HEK293T (cell line): Measurements from ENCODE around the gene C1orf232.

Experiments used
- CTCF ChIA-PET: fragments of 350-600 bp; formaldehyde crosslinking; extraction: SDS; loops from one replicate; lab custom pipeline; 2021; ENCODE audit warnings: antibody characterized with exemption, inconsistent platforms; lab: Yijun Ruan, JAX
- POLR2A ChIA-PET: fragments of 350-600 bp; formaldehyde crosslinking; extraction: SDS; loops from one replicate; lab custom pipeline; 2020; ENCODE audit warnings: antibody characterized with exemption, inconsistent platforms; lab: Yijun Ruan, JAX
- DNase-seq: peaks from one replicate; pipeline ENCODE4 v3.0.0; 2012; ENCODE audit warnings: mixed read lengths; ENCODE audit errors: extremely low spot score
- ARNT ChIP-seq: fragments of 450-650 bp; IDR thresholded peaks from 2 replicates; pipeline ENCODE4 v1.6.1; 2017; ENCODE audit warnings: mild to moderate bottlenecking
- BHLHE40 ChIP-seq: fragments of 450-650 bp; IDR thresholded peaks from 2 replicates; pipeline ENCODE4 v1.6.1; 2016; ENCODE audit warnings: mild to moderate bottlenecking, moderate library complexity, borderline replicate concordance
- CTBP1 ChIP-seq: fragments of 450-650 bp; IDR thresholded peaks from 2 replicates; pipeline ENCODE4 v1.6.1; 2016; ENCODE audit warnings: borderline replicate concordance
- ELF4 ChIP-seq: fragments of 450-650 bp; IDR thresholded peaks from 2 replicates; pipeline ENCODE4 v1.6.1; 2017; ENCODE audit warnings: antibody characterized with exemption
- FOXA1 ChIP-seq: fragments of 450-650 bp; IDR thresholded peaks from 2 replicates; pipeline ENCODE4 v1.6.1; 2016; ENCODE audit warnings: mild to moderate bottlenecking
- FOXK2 ChIP-seq: fragments of 450-650 bp; IDR thresholded peaks from 2 replicates; pipeline ENCODE4 v1.6.1; 2016; ENCODE audit warnings: mild to moderate bottlenecking
- FOXM1 ChIP-seq: fragments of 450-650 bp; IDR thresholded peaks from 2 replicates; pipeline ENCODE4 v1.6.1; 2017; ENCODE audit warnings: mild to moderate bottlenecking, borderline replicate concordance
- HDGF ChIP-seq: fragments of 450-650 bp; IDR thresholded peaks from 2 replicates; pipeline ENCODE4 v1.6.1; 2017; ENCODE audit warnings: antibody characterized with exemption, borderline replicate concordance
- L3MBTL2 ChIP-seq: fragments of 450-650 bp; conservative IDR thresholded peaks from 2 replicates; pipeline ENCODE4 v1.6.1; 2016; ENCODE audit warnings: mild to moderate bottlenecking
- LEF1 ChIP-seq: fragments of 450-650 bp; IDR thresholded peaks from 2 replicates; pipeline ENCODE4 v1.6.1; 2017; ENCODE audit warnings: mild to moderate bottlenecking, borderline replicate concordance
- NFRKB ChIP-seq: fragments of 450-650 bp; IDR thresholded peaks from 2 replicates; pipeline ENCODE4 v1.6.1; 2016; ENCODE audit warnings: mild to moderate bottlenecking, moderate library complexity
- PKNOX1 ChIP-seq: fragments of 450-650 bp; IDR thresholded peaks from 2 replicates; pipeline ENCODE4 v1.6.1; 2016
- SP1 ChIP-seq: fragments of 450-650 bp; IDR thresholded peaks from 2 replicates; pipeline ENCODE4 v1.6.1; 2017
- SUZ12 ChIP-seq: fragments of 450-650 bp; IDR thresholded peaks from 2 replicates; pipeline ENCODE4 v1.6.1; 2016; ENCODE audit warnings: mild to moderate bottlenecking
- TARDBP ChIP-seq: fragments of 450-650 bp; IDR thresholded peaks from 2 replicates; pipeline ENCODE4 v1.6.1; 2016
- ZNF384 ChIP-seq: fragments of 450-650 bp; IDR thresholded peaks from 2 replicates; pipeline ENCODE4 v1.6.1; 2016

Gene C1orf232

GRCh38 chr1:26127235-26128163, 41.3 kb downstream of the C1orf232 start:
- ChIA-PET CTCF (interaction anchor here (0.6 to 1.4 kb wide), 2 partner anchors 17 to 719 kb away, joined by 4 read pairs; no protein-coding TSS in a partner anchor), POLR2A (interaction anchor here (1.6 kb wide), 1 partner anchor 15 kb away, joined by 5 read pairs; the partner anchor contains the start of gene PDIK1L)
- DNase-seq, result no peak
- TF ChIP-seq TARDBP, result no peak
- TF ChIP-seq SUZ12, result no peak
- TF ChIP-seq LEF1, result no peak
- no peak for TF ChIP-seq ARNT

GRCh38 chr1:26126321-26127084, 42.3 kb downstream of the C1orf232 start:
- no peak for TF ChIP-seq L3MBTL2
- TF ChIP-seq FOXM1, result peak; percentile 70
- no peak for TF ChIP-seq CTBP1
- no peak for TF ChIP-seq PKNOX1
- no peak for TF ChIP-seq FOXK2
- no peak for TF ChIP-seq FOXA1
- TF ChIP-seq SP1, result no peak
- TF ChIP-seq LEF1, result no peak
- no peak for TF ChIP-seq BHLHE40
- POLR2A ChIA-PET, result interaction anchor here (1.4 to 1.6 kb wide), 2 partner anchors 11 to 14 kb away, joined by 4 to 5 read pairs; partner anchors contain the start of gene PDIK1L
- CTCF ChIA-PET, result interaction anchor here (0.6 to 1.2 kb wide), 3 partner anchors 13 to 720 kb away, joined by 3 to 4 read pairs (median 3); no protein-coding TSS in a partner anchor
- DNase-seq, result no peak

- TF ChIP-seq ZNF384, result no peak
- TF ChIP-seq LEF1, result no peak
- TF ChIP-seq FOXK2, result no peak
- TF ChIP-seq SP1, result no peak
- TF ChIP-seq SUZ12, result no peak
- no peak for TF ChIP-seq FOXM1
- TF ChIP-seq ELF4, result no peak
- TF ChIP-seq HDGF, result no peak
- TF ChIP-seq NFRKB, result no peak
- no peak for TF ChIP-seq BHLHE40
- TF ChIP-seq PKNOX1, result no peak
- no peak for TF ChIP-seq FOXA1
- ChIA-PET CTCF (interaction anchor here (1.2 kb wide), 2 partner anchors 19 to 44 kb away, joined by 3 read pairs; partner anchors contain the start of gene ZNF593), POLR2A (interaction anchor here (1.4 kb wide), 1 partner anchor 11 kb away, joined by 4 read pairs; no protein-coding TSS in a partner anchor)
- DNase-seq, result no peak
Observed at GRCh38 chr1:26125946-26126320, 42.8 kb downstream of the C1orf232 start.

- POLR2A ChIA-PET, result no interaction called here
- no peak for DNase-seq
- no peak for TF ChIP-seq TARDBP
- TF ChIP-seq FOXK2, result no peak
- no peak for TF ChIP-seq NFRKB
- no peak for TF ChIP-seq FOXM1
- TF ChIP-seq CTBP1, result no peak
- TF ChIP-seq ARNT, result no peak
- no peak for TF ChIP-seq SUZ12
- no peak for TF ChIP-seq SP1
- CTCF ChIA-PET, result interaction anchor here (1.2 kb wide), 2 partner anchors 20 to 44 kb away, joined by 3 read pairs; partner anchors contain the start of gene ZNF593
Observed at GRCh38 chr1:26125382-26125781, 43.4 kb downstream of the C1orf232 start.

GRCh38 chr1:26124418-26125331, 44.1 kb downstream of the C1orf232 start:
- ChIA-PET POLR2A (interaction anchor here (1.4 kb wide), 1 partner anchor 8 kb away, joined by 3 read pairs; no protein-coding TSS in a partner anchor), CTCF (interaction anchor here (0.7 to 1.2 kb wide), 3 partner anchors 45 to 94 kb away, joined by 3 read pairs; partner anchors contain the start of gene ZNF593)
- TF ChIP-seq FOXM1 (no peak), CTBP1 (no peak), LEF1 (no peak), SP1 (no peak), PKNOX1 (no peak), FOXK2 (no peak), TARDBP (no peak), HDGF (no peak), ZNF384 (no peak), FOXA1 (no peak), ELF4 (no peak), SUZ12 (no peak), ARNT (no peak), BHLHE40 (no peak), L3MBTL2 (no peak), NFRKB (no peak)
- DNase-seq, result no peak
